ENCODE results near the gene NLK.

- TF ChIP-seq CTCF (IDR thresholded peaks at IDR 0.05; ENCODE audit: poor library complexity, severe bottlenecking) (no peak), RAD21 (conservative IDR thresholded peaks at IDR 0.05) (no peak), MXI1 (conservative IDR thresholded peaks at IDR 0.05; ENCODE audit: poor library complexity, severe bottlenecking) (no peak), POLR2AphosphoS5 (IDR thresholded peaks at IDR 0.05) (no peak), EZH2 (IDR thresholded peaks at IDR 0.05; ENCODE audit: borderline replicate concordance, insufficient read depth, low read length, poor library complexity, severe bottlenecking) (no peak)
Measured at GRCh38 chr17:28145348-28145747, 102.9 kb downstream of the NLK start.

Data from neural cell (in vitro differentiated cells).